ENCODE measurements around the gene PTGER2. TPM values are rescaled to one million over a fixed set of nuclear protein-coding genes. Genes with fewer than 3 reads are reported as not detected.

The PTGER2 gene
- total RNA-seq, 2 donors from 2014 or later: not detected

GRCh38 chr14:52369305-52369801, 55.2 kb downstream of the PTGER2 start:
- Histone ChIP-seq H3K4me3 (ENCODE audit: low read length) (no peak overlapping the region), H3K9ac (ENCODE audit: extremely low read depth, low read length, poor library complexity, severe bottlenecking) (no peak overlapping the region), H3K36me3 (ENCODE audit: control insufficient read depth, insufficient read depth, low read length) (no peaks in the 10 kb centered on the region), H3K9me3 (ENCODE audit: control insufficient read depth, low read length) (no peaks in the 10 kb centered on the region), H3K4me1 (ENCODE audit: control insufficient read depth, insufficient read depth, low read length) (no peaks in the 10 kb centered on the region), H3K27me3 (ENCODE audit: control insufficient read depth, insufficient read depth, low read length, poor library complexity, severe bottlenecking) (peaks cover 5% of the 10 kb centered on the region), H3K27ac (ENCODE audit: low read depth, low read length) (no peak overlapping the region)
- Mint-ChIP-seq H3K27ac (no peak overlapping the region), H3K4me3 (no peak overlapping the region), H3K9me3 (peaks cover 16% of the 10 kb centered on the region), H3K36me3 (ENCODE audit: low read depth) (no peaks in the 10 kb centered on the region), H3K27me3 (ENCODE audit: insufficient read depth) (no peaks in the 10 kb centered on the region), H3K4me1 (no peaks in the 10 kb centered on the region)
- WGBS, 2 experiments (ENCODE audit: insufficient coverage in 1 of 2, insufficient read length in 1 of 2): 68 to 95% methylated on average over 3 of the region's 3 CpGs
- no peak for DNase-seq
- no peak for TF ChIP-seq CTCF (conservative IDR thresholded peaks at IDR 0.05)

DNA sequence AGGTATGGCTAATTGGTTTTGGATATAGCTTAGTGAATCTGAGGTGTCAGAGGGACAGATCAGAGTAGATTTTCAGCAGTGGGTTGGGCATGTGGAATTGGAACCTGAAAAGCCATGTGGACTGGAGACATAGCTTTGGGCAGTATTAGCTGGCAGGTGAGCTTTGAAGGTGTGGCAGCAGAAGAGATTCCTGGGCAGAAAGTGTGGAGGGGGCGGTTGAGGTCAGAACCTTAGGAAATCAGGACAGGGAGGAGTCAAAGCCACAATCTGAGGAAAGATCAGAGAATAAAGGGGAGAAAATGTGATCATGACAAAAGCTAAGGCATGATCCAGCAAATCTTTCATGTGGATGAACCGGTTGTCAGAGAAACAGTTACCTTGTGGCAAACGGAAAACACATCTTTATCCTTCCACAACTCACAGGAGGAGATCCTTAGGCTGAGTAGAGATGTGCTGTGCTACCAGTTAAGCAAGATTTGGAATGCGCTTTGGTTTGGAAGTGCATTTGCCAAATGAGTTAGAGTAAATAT, 56.4 kb downstream of the PTGER2 start:
- Histone ChIP-seq H3K27ac (ENCODE audit: low read depth, low read length) (no peak overlapping the region), H3K4me3 (ENCODE audit: low read length) (no peak overlapping the region), H3K9ac (ENCODE audit: extremely low read depth, low read length, poor library complexity, severe bottlenecking) (no peak overlapping the region), H3K27me3 (ENCODE audit: control insufficient read depth, insufficient read depth, low read length, poor library complexity, severe bottlenecking) (peaks cover 5% of the 10 kb centered on the region), H3K9me3 (ENCODE audit: control insufficient read depth, low read length) (no peaks in the 10 kb centered on the region), H3K36me3 (ENCODE audit: control insufficient read depth, insufficient read depth, low read length) (no peaks in the 10 kb centered on the region), H3K4me1 (ENCODE audit: control insufficient read depth, insufficient read depth, low read length) (no peaks in the 10 kb centered on the region)
- no peak for TF ChIP-seq CTCF (conservative IDR thresholded peaks at IDR 0.05)
- no peak overlapping the region for H3K27ac Mint-ChIP-seq
- H3K4me1 Mint-ChIP-seq: no peaks in the 10 kb centered on the region
- 92 to 95% methylated on average over 2 to 4 of the region's 4 CpGs for WGBS, 2 experiments (ENCODE audit: insufficient coverage in 1 of 2, insufficient read length in 1 of 2)
- no peaks in the 10 kb centered on the region for H3K36me3 Mint-ChIP-seq (ENCODE audit: low read depth)
- no peak for DNase-seq
- no peaks in the 10 kb centered on the region for H3K27me3 Mint-ChIP-seq (ENCODE audit: insufficient read depth)
- H3K4me3 Mint-ChIP-seq: no peak overlapping the region
- peaks cover 16% of the 10 kb centered on the region for H3K9me3 Mint-ChIP-seq

GRCh38 chr14:52377940-52378339, 63.8 kb downstream of the PTGER2 start:
- TF ChIP-seq CTCF (conservative IDR thresholded peaks at IDR 0.05): peak; percentile 69
- H3K4me3 Mint-ChIP-seq: no peak overlapping the region
- Histone ChIP-seq H3K9me3 (ENCODE audit: control insufficient read depth, low read length) (no peaks in the 10 kb centered on the region), H3K4me1 (ENCODE audit: control insufficient read depth, insufficient read depth, low read length) (no peaks in the 10 kb centered on the region), H3K27ac (ENCODE audit: low read depth, low read length) (no peak overlapping the region), H3K9ac (ENCODE audit: extremely low read depth, low read length, poor library complexity, severe bottlenecking) (no peak overlapping the region), H3K27me3 (ENCODE audit: control insufficient read depth, insufficient read depth, low read length, poor library complexity, severe bottlenecking) (no peaks in the 10 kb centered on the region), H3K36me3 (ENCODE audit: control insufficient read depth, insufficient read depth, low read length) (no peaks in the 10 kb centered on the region), H3K4me3 (ENCODE audit: low read length) (no peak overlapping the region)
- peaks cover 15% of the 10 kb centered on the region for H3K9me3 Mint-ChIP-seq
- H3K36me3 Mint-ChIP-seq (ENCODE audit: low read depth): no peaks in the 10 kb centered on the region
- H3K27me3 Mint-ChIP-seq (ENCODE audit: insufficient read depth): peaks cover 2% of the 10 kb centered on the region
- WGBS, 2 experiments (ENCODE audit: insufficient coverage in 1 of 2, insufficient read length in 1 of 2): 86 to 100% methylated on average over 2 to 3 of the region's 3 CpGs
- H3K27ac Mint-ChIP-seq: no peak overlapping the region
- DNase-seq: peak; percentile 80
- no peaks in the 10 kb centered on the region for H3K4me1 Mint-ChIP-seq

Other genes starting within 250 kb of the PTGER2 start
- gene NID2, start 245.3 kb upstream of the PTGER2 start, total RNA-seq: 1 to 10 TPM; 1.7 to 2.9 TPM
- under 1 TPM in 1 of 2 donors, not detected in 1; 0.09 TPM for gene PTGDR, start 46.6 kb upstream of the PTGER2 start, total RNA-seq
- 10 to 100 TPM; 11.5 to 17.5 TPM for gene TXNDC16, start 238.2 kb downstream of the PTGER2 start, total RNA-seq
- gene GPR137C, start 238.5 kb downstream of the PTGER2 start, total RNA-seq: 1 to 10 TPM; 8.8 to 9.3 TPM